ENCODE results near the gene KRT15.

The KRT15 gene

GRCh38 chr17:41518789-41519449, at the start of gene KRT15:
Gene KRT15, minus strand, starts transcription at chr17:41518890. Its CDS starts 63 bp downstream, at chr17:41518827.
- no peak for DNase-seq

GRCh38 chr17:41567317-41567716, 48.6 kb upstream of the KRT15 start:
- peak; percentile 8 for DNase-seq

- DNase-seq: no peak
Observed at GRCh38 chr17:41565338-41565737, 46.6 kb upstream of the KRT15 start.

- DNase-seq: no peak
Observed at GRCh38 chr17:41563607-41564170, 45.0 kb upstream of the KRT15 start.

- DNase-seq: no peak
Observed at GRCh38 chr17:41561554-41561953, 42.9 kb upstream of the KRT15 start.

GRCh38 chr17:41559548-41559947, 40.9 kb upstream of the KRT15 start:
- no peak for DNase-seq

- DNase-seq: no peak
Observed at GRCh38 chr17:41556931-41557330, 38.2 kb upstream of the KRT15 start.

- no peak for DNase-seq
Observed at GRCh38 chr17:41556306-41556705, 37.6 kb upstream of the KRT15 start.

GRCh38 chr17:41555105-41555887, 36.6 kb upstream of the KRT15 start:
- no peak for DNase-seq

GRCh38 chr17:41553987-41554680, 35.4 kb upstream of the KRT15 start:
- no peak for DNase-seq

GRCh38 chr17:41553176-41553575, 34.5 kb upstream of the KRT15 start:
- DNase-seq: no peak

- DNase-seq: no peak
Observed at GRCh38 chr17:41552455-41552854, 33.8 kb upstream of the KRT15 start.

- DNase-seq: no peak
Observed at GRCh38 chr17:41551365-41551764, 32.7 kb upstream of the KRT15 start.

- DNase-seq: no peak
Observed at GRCh38 chr17:41549596-41550039, 30.9 kb upstream of the KRT15 start.

- peak; percentile 79 for DNase-seq
Observed at GRCh38 chr17:41548844-41549595, 30.3 kb upstream of the KRT15 start.

GRCh38 chr17:41547921-41548843, 29.5 kb upstream of the KRT15 start:
- DNase-seq: peak; percentile 14

GRCh38 chr17:41547378-41547841, 28.7 kb upstream of the KRT15 start:
- no peak for DNase-seq

GRCh38 chr17:41546819-41547218, 28.1 kb upstream of the KRT15 start:
- no peak for DNase-seq

- DNase-seq: no peak
Observed at GRCh38 chr17:41545829-41546410, 27.2 kb upstream of the KRT15 start.

GRCh38 chr17:41544935-41545334, 26.2 kb upstream of the KRT15 start:
- no peak for DNase-seq

GRCh38 chr17:41544491-41544892, 25.8 kb upstream of the KRT15 start:
- DNase-seq: no peak

Data from activated gamma-delta T cell treated with Interleukin-2 at 50 U/mL for 16 hours (primary cell).